ENCODE measurements around the gene ARHGAP9. TPM values are rescaled to one million over a fixed set of nuclear protein-coding genes. Genes with fewer than 3 reads are reported as not detected.

The ARHGAP9 gene
- total RNA-seq, result under 0.01 TPM in 1 of 2 replicates, not detected in the other

GRCh38 chr12:57479376-57480115 lies at the start of gene ARHGAP9:
TSS of gene ARHGAP9 (minus strand) at chr12:57479866. CDS start at chr12:57479406, 460 bp downstream.

GRCh38 chr12:57522011-57522886 lies 42.6 kb upstream of the ARHGAP9 start, which contains the start of gene MBD6:
TSS of gene MBD6 (plus strand) at chr12:57522824. CDS start at chr12:57524304, 1,480 bp downstream.

GRCh38 chr12:57520053-57520818 lies 40.6 kb upstream of the ARHGAP9 start, which contains the start of gene DDIT3:
TSS of gene DDIT3 (minus strand) at chr12:57520514. CDS start at chr12:57517406, 3,108 bp downstream.

GRCh38 chr12:57487597-57488401 lies 8.1 kb upstream of the ARHGAP9 start, which contains the start of gene MARS1:
TSS of gene MARS1 (plus strand) at chr12:57488068. CDS start at chr12:57488091, 23 bp downstream.

GRCh38 chr12:57459750-57460467 lies 19.8 kb downstream of the ARHGAP9 start, which contains the start of gene GLI1:
TSS of gene GLI1 (plus strand) at chr12:57459785. CDS start at chr12:57463692, 3,907 bp downstream.

GRCh38 chr12:57454566-57455373 lies 24.9 kb downstream of the ARHGAP9 start, which contains the start of gene INHBE:
TSS of gene INHBE (plus strand) at chr12:57455307. CDS start at chr12:57455537, 230 bp downstream.

GRCh38 chr12:57434517-57435223 lies 45.0 kb downstream of the ARHGAP9 start, which contains the start of gene INHBC:
TSS of gene INHBC (plus strand) at chr12:57434784. CDS start at chr12:57434887, 103 bp downstream.

GRCh38 chr12:57430931-57431566 lies 48.6 kb downstream of the ARHGAP9 start, which contains the start of gene R3HDM2:
TSS of gene R3HDM2 (minus strand) at chr12:57431043. CDS start at chr12:57310428, 120,615 bp downstream.

Small RNA genes within 50 kb of the gene (small RNA-seq; reads per million reads assigned to genes)
- 0.09 reads per million for gene MIR616

Other genes starting within 250 kb of the ARHGAP9 start
- 0.39 TPM in 1 of 2 replicates, not detected in the other for gene STAC3, start 228.7 kb downstream of the ARHGAP9 start, total RNA-seq
- gene R3HDM2, start 48.8 kb downstream of the ARHGAP9 start, total RNA-seq, result 16.3 and 20.4 TPM in 2 replicates
- not detected in 2 replicates for gene INHBC, start 45.1 kb downstream of the ARHGAP9 start, total RNA-seq
- not detected in 2 replicates for gene INHBE, start 24.6 kb downstream of the ARHGAP9 start, total RNA-seq
- gene GLI1, start 20.1 kb downstream of the ARHGAP9 start, total RNA-seq, result 0.39 and 0.76 TPM in 2 replicates
- gene MARS1, start 8.2 kb upstream of the ARHGAP9 start, total RNA-seq, result 64.0 and 144 TPM in 2 replicates
- gene DDIT3, start 40.6 kb upstream of the ARHGAP9 start, total RNA-seq, result 9.5 and 20.0 TPM in 2 replicates
- 9.1 and 9.4 TPM in 2 replicates for gene MBD6, start 43.0 kb upstream of the ARHGAP9 start, total RNA-seq
- gene DCTN2, start 67.3 kb upstream of the ARHGAP9 start, total RNA-seq, result 127 and 153 TPM in 2 replicates
- under 0.01 and 0.11 TPM in 2 replicates for gene KIF5A, start 70.2 kb upstream of the ARHGAP9 start, total RNA-seq
- 24.7 and 93.9 TPM in 2 replicates for gene PIP4K2C, start 111.3 kb upstream of the ARHGAP9 start, total RNA-seq
- gene DTX3, start 125.0 kb upstream of the ARHGAP9 start, total RNA-seq, result 16.1 and 20.0 TPM in 2 replicates
- gene ARHGEF25, start 131.6 kb upstream of the ARHGAP9 start, total RNA-seq, result 6.0 and 22.4 TPM in 2 replicates
- gene B4GALNT1, start 153.3 kb upstream of the ARHGAP9 start, total RNA-seq, result 0.22 and 0.39 TPM in 2 replicates
- gene OS9, start 214.3 kb upstream of the ARHGAP9 start, total RNA-seq, result 214 and 236 TPM in 2 replicates